Ovary (tissue), 9 donors: ENCODE data around the gene NKX6-2. TPM values are rescaled to one million over a fixed set of nuclear protein-coding genes. Genes with fewer than 3 reads are reported as not detected.
"Not testable (repeated sequence)": the region's sequence is repeated elsewhere in the genome, so short reads cannot be mapped to it uniquely, and the experiment has no call there.

ENCODE experiments used
- DNase-seq, 5 donors: peaks; one replicate each; pipeline ENCODE4 v3.0.0-alpha.2; 2019 to 2020
- H3K27ac ChIP-seq, 2 donors: fragments of 200-600 bp; one replicate each; pipeline versions ENCODE4 v1.5.1 to v1.8.0; 2019 to 2022
- H3K27me3 ChIP-seq: fragments of 200-600 bp; one replicate; pipeline ENCODE4 v1.8.0; 2022
- H3K36me3 ChIP-seq: fragments of 200-600 bp; sonication (generic); one replicate; pipeline ENCODE4 v1.5.1; 2019
- H3K4me1 ChIP-seq: one replicate; pipeline ENCODE4 v1.8.1; 2013; ENCODE audit warnings: mild to moderate bottlenecking, moderate library complexity; ENCODE audit not compliant: insufficient read depth
- H3K4me3 ChIP-seq: fragments of 200-600 bp; sonication (generic); one replicate; pipeline ENCODE4 v1.5.1; 2017
- H3K9me3 ChIP-seq, 2 donors: fragments of 200-600 bp in 1 of 2; sonication (generic) in 1 of 2; one replicate each; pipeline versions ENCODE4 v1.5.1 to v1.8.1; 2013 to 2019; ENCODE audit warnings: mild to moderate bottlenecking in 1 of 2, moderate library complexity in 1 of 2
- EP300 ChIP-seq: sonication (generic); formaldehyde crosslinking; IDR thresholded peaks from one replicate; pipeline ENCODE4 v1.6.1; 2017; ENCODE audit warnings: antibody characterized with exemption
- POLR2A ChIP-seq: fragments of 450-650 bp; IDR thresholded peaks from one replicate; pipeline ENCODE4 v1.6.1; 2017; ENCODE audit warnings: antibody characterized with exemption, mild to moderate bottlenecking, moderate library complexity
- WGBS, 3 donors: extraction: QIAGEN DNeasy Blood & Tissue Kit in 1 of 3; methylation state at CpG; one replicate each; pipeline versions ENCODE4 v1.1.5 to v1.1.7; 2013 to 2017; 5-methylcytosine and 5-hydroxymethylcytosine counted together
- intact Hi-C, 4 donors: fragments of 100-400 bp; cut with DNase I; formaldehyde crosslinking; loops; one replicate each; pipeline versions ENCODE4 v1.11.0 to v1.15.1; 2022 to 2023
- polyA plus RNA-seq, 2 donors: library from polyadenylated mRNA; stranded (reverse); fragments of 200-250 nt in 1 of 2; fragments of 350-450 nt in 1 of 2; fragmentation: Illumina TruSeq in 1 of 2; extraction: RNeasy Lipid Tissue Mini Kit (QIAGEN cat#74804) in 1 of 2; gene quantifications; one replicate each; pipeline ENCODE4 v1.2.3, GENCODE V29; 2013 to 2014
- total RNA-seq, 7 donors: library from RNA; depleted of rRNA in 2 of 7; stranded (reverse); fragments of >200 nt in 2 of 7; fragmentation: NEBNext Ultra II Directional in 3 of 7; extraction: Animal tissue kit (Norgen Biotek cat#: 25700) in 3 of 7; gene quantifications; one replicate each; pipeline versions ENCODE4 v1.1.0 to v1.2.4, GENCODE V29; 2016 to 2023
- TF ChIP-seq, protein P1 (sequence below), 3 donors: fragments of 450-650 bp in 2 of 3; fragments of 200-600 bp in 1 of 3; IDR thresholded peaks; one replicate each; pipeline versions ENCODE4 v1.5.1 to v1.8.0; 2016 to 2022; ENCODE audit warnings: antibody characterized with exemption in 3 of 3, mild to moderate bottlenecking in 1 of 3
- donor health status: DM: no; HTN: no; CAD: no; lungs with moderate emphysema.
- donor health status: DM: no; HTN: no; CAD: no.
- donor health status: Bipolar disorder and iron deficiency.
- donor health status: DM: yes; HTN: yes; CAD: no.
- donor health status: DM: no; HTN: no; CAD: no.
- donor health status: DM: yes; HTN: yes; CAD: no.

NKX6-2 gene
- total and polyA plus RNA-seq, 9 donors = not detected

DNA sequence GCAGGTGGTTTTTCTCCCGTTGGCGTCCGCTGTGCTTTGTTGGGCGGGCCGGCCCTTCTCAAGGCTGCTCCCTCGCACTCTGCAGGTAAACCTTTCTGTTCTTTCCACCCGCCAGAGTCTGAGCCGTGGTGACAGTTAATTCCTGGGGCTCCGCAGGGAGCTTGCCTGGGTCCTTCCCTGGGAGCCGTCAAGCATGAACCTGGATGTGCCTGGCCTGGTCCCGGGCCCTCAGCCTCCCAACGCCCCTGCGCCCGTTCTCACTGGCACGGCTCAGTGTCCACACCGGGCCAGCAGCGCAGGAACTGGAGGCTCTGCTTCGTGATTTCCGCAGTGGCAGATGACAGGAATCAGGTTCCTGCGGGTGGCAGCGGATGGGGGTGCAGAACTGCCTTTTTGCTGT, 10.9 kb upstream of the NKX6-2 start:
- no peak for TF ChIP-seq POLR2A
- TF ChIP-seq, protein P1, sequence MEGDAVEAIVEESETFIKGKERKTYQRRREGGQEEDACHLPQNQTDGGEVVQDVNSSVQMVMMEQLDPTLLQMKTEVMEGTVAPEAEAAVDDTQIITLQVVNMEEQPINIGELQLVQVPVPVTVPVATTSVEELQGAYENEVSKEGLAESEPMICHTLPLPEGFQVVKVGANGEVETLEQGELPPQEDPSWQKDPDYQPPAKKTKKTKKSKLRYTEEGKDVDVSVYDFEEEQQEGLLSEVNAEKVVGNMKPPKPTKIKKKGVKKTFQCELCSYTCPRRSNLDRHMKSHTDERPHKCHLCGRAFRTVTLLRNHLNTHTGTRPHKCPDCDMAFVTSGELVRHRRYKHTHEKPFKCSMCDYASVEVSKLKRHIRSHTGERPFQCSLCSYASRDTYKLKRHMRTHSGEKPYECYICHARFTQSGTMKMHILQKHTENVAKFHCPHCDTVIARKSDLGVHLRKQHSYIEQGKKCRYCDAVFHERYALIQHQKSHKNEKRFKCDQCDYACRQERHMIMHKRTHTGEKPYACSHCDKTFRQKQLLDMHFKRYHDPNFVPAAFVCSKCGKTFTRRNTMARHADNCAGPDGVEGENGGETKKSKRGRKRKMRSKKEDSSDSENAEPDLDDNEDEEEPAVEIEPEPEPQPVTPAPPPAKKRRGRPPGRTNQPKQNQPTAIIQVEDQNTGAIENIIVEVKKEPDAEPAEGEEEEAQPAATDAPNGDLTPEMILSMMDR (IDR thresholded peaks at IDR 0.05) = no peak
- no peak for TF ChIP-seq EP300
- intact Hi-C loops = no loop called here
- Histone ChIP-seq H3K36me3 (no peaks in the 10 kb centered on the region), H3K9me3 (no peaks in the 10 kb centered on the region), H3K4me1 (no peaks in the 10 kb centered on the region), H3K27ac (no peak overlapping the region), H3K27me3 (no peaks in the 10 kb centered on the region), H3K4me3 (no peak overlapping the region)
- DNase-seq = no peak
- 62 to 68% (median 66%) methylated on average over 21 of the region's 21 CpGs for WGBS, 3 donors

DNA sequence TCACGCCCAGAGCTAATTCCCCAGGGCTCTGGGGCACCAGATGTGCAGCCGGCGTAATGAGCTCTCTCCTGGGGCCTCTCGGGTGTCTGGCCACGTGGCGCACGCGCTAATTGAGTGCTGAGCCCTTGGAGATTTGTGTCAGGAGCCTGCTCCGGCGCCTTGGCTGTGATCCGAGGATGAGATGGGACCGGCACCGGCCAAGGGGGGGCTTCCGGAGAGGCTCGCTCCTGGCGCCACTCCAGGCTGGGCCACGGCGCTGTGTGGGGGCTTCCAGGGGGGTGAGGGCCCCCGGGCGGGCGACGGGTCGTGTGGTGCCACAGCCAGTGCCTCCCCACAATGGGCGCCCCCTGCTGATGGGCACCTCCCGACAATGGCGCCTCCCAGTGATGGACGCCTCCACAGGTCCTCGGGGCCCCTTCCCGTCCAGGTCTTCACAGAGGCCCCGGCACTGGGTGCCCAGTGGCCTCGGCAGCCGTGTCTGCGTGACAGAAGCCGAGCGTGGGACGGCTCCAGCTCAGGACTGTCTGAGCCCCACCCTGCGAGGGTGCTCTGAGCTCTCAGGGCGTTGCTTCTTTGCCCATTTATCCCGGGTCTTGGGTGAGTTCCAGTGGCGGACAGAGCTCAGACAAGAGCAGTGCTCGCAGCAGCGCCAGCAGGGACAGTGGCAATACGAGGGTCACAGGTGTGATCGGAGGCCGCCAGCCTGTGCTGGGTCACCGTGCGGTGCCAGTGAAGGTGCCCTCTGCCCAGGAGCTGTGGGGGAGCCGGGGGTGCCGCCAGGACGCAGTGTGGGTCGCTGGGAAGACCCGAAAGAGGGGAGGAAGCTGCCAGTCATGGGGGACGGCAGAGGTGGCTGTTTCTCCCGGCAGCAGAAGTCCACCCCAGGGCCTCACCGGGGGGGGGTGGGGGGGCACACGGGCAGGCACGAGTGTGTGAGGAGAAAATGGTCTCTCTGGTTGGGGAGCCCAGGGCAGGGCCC, 8.2 kb upstream of the NKX6-2 start:
- WGBS, 3 donors = 29 to 45% (median 32%) methylated on average over 33 to 57 of the region's 57 CpGs
- H3K27ac ChIP-seq = no peak overlapping the region
- peaks cover 7% of the 10 kb centered on the region for H3K27me3 ChIP-seq
- H3K4me3 ChIP-seq = no peak overlapping the region
- H3K36me3 ChIP-seq = no peaks in the 10 kb centered on the region
- TF ChIP-seq, protein P1 (IDR thresholded peaks at IDR 0.05) = no peak
- TF ChIP-seq POLR2A (no peak), EP300 (no peak)
- H3K4me1 ChIP-seq = no peaks in the 10 kb centered on the region
- intact Hi-C loops = no loop called here
- H3K9me3 ChIP-seq = no peaks in the 10 kb centered on the region
- DNase-seq = no peak

DNA sequence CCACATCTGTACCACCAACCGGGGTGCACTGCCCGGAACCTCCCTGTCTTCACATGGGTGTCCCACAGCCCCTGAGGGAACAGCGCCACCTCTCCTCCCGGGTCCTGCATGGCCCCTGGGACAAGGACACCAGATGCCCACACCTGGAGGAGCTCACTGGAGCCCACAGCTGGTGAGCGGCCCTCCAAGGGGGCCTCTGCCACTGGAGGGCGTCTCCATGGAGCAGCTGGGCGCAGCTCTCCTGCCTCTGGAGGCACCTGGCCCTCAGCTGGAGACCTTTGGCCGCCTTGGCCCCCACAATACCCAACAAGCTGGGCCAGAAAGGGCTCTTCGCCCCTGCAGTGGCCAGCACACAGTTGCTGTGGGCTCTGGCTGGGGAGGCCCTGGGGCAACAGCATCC, 7.3 kb upstream of the NKX6-2 start:
- H3K27me3 ChIP-seq = peaks cover 9% of the 10 kb centered on the region
- no peaks in the 10 kb centered on the region for H3K9me3 ChIP-seq
- H3K27ac ChIP-seq = no peak overlapping the region
- H3K4me3 ChIP-seq = no peak overlapping the region
- no peaks in the 10 kb centered on the region for H3K36me3 ChIP-seq
- TF ChIP-seq, protein P1 (IDR thresholded peaks at IDR 0.05) = no peak
- TF ChIP-seq POLR2A = no peak
- WGBS, 3 donors = 54 to 81% (median 71%) methylated on average over 7 to 9 of the region's 9 CpGs
- H3K4me1 ChIP-seq = no peaks in the 10 kb centered on the region
- intact Hi-C loops = no loop called here
- DNase-seq = no peak

DNA sequence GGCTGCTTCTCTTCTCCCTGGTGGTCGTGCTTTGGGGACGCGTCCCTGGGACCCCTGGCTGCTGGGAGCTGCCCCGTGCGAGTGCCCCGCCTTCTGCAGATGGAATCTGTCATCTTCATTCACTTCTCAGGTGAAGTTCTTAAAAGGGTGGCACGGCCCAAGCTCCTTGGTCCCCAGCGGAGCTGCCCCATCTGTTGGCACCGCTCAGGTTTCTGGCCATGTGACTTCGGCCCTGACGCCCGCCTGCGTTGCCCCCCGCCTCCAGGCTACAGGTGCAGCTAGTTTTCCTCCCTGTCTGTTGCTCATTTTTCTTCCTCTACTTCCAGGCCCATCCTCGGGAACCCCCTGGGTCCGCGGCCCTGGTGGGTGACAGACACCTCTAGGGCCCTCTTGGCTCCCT, 6.8 kb upstream of the NKX6-2 start:
- Histone ChIP-seq H3K9me3 (no peaks in the 10 kb centered on the region), H3K27ac (no peak overlapping the region), H3K36me3 (no peaks in the 10 kb centered on the region), H3K4me3 (no peak overlapping the region), H3K4me1 (no peaks in the 10 kb centered on the region), H3K27me3 (peaks cover 9% of the 10 kb centered on the region)
- WGBS, 3 donors = 71 to 83% (median 79%) methylated on average over 17 of the region's 17 CpGs
- intact Hi-C loops = no loop called here
- no peak for TF ChIP-seq POLR2A
- TF ChIP-seq, protein P1 (IDR thresholded peaks at IDR 0.05) = no peak
- TF ChIP-seq EP300 = no peak
- no peak for DNase-seq

- H3K27ac ChIP-seq, H3K4me1 ChIP-seq, DNase-seq, intact Hi-C loops, H3K27me3 ChIP-seq, H3K4me3 ChIP-seq, H3K9me3 ChIP-seq, H3K36me3 ChIP-seq: not testable (repeated sequence)
- 92 to 94% (median 94%) methylated on average over 26 to 33 of the region's 33 CpGs for WGBS, 3 donors
These were observed 6.2 kb upstream of the NKX6-2 start for GRCh38 chr10:132792099-132792498.
